NB4 (cell line): ENCODE data around the gene MAGEF1.

ENCODE experiments used
- POLR2A ChIP-seq: IDR thresholded peaks from 2 replicates; pipeline ENCODE4 v1.6.1; 2011; ENCODE audit warnings: mild to moderate bottlenecking; ENCODE audit not compliant: insufficient read length; ENCODE audit errors: extremely low read depth
- TF ChIP-seq, protein P1 (sequence below): IDR thresholded peaks from one replicate; pipeline ENCODE4 v1.5.1; 2012; ENCODE audit warnings: low read depth, low read length

DNA sequence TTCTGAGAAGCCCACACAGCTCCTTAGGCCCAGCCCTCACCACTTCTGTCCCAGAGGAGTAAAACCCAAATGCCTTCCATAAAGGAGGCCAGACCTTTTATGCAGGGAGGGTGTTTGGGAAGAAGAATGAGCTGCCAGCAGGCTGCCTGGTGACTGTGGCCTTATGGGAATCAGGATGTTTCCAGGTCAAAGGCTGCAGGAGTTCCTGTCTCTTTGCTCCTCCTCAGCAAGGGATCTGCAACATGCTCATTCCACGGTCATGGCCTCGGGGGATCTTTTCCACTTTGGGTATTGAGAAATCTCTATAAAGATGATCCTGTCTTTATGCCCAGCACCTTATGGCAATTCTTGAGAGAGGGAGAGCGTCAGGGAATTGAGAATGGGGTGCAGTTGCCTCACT, 25.2 kb upstream of the MAGEF1 start:
- TF ChIP-seq, protein P1, sequence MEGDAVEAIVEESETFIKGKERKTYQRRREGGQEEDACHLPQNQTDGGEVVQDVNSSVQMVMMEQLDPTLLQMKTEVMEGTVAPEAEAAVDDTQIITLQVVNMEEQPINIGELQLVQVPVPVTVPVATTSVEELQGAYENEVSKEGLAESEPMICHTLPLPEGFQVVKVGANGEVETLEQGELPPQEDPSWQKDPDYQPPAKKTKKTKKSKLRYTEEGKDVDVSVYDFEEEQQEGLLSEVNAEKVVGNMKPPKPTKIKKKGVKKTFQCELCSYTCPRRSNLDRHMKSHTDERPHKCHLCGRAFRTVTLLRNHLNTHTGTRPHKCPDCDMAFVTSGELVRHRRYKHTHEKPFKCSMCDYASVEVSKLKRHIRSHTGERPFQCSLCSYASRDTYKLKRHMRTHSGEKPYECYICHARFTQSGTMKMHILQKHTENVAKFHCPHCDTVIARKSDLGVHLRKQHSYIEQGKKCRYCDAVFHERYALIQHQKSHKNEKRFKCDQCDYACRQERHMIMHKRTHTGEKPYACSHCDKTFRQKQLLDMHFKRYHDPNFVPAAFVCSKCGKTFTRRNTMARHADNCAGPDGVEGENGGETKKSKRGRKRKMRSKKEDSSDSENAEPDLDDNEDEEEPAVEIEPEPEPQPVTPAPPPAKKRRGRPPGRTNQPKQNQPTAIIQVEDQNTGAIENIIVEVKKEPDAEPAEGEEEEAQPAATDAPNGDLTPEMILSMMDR = no peak
- no peak for TF ChIP-seq POLR2A
